ENCODE measurements around the gene TFEC. TPM values are rescaled to one million over a fixed set of nuclear protein-coding genes. Genes with fewer than 3 reads are reported as not detected.

The TFEC gene
- total and polyA plus RNA-seq, 2 experiments from 2014 or later, result not detected

DNA sequence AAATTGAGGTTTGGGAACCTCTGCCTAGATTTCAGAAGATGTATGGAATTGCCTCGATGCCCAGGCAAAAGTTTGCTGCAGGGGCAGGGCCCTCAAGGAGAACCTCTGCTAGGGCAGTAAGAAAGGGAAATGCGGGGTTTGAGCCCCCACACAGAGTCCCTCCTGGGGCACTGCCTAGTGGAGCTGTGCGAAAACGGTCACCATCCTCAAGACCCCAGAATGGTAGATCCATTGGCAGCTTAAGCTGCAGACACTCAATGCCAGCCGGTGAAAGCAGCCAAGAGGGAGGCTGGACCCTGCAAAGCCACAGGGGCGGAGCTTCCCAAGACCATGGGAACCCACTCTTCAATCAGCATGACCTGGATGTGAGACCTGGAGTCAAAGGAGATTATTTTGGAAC, 15.0 kb upstream of the TFEC start (continued):
- TF ChIP-seq, protein P1, sequence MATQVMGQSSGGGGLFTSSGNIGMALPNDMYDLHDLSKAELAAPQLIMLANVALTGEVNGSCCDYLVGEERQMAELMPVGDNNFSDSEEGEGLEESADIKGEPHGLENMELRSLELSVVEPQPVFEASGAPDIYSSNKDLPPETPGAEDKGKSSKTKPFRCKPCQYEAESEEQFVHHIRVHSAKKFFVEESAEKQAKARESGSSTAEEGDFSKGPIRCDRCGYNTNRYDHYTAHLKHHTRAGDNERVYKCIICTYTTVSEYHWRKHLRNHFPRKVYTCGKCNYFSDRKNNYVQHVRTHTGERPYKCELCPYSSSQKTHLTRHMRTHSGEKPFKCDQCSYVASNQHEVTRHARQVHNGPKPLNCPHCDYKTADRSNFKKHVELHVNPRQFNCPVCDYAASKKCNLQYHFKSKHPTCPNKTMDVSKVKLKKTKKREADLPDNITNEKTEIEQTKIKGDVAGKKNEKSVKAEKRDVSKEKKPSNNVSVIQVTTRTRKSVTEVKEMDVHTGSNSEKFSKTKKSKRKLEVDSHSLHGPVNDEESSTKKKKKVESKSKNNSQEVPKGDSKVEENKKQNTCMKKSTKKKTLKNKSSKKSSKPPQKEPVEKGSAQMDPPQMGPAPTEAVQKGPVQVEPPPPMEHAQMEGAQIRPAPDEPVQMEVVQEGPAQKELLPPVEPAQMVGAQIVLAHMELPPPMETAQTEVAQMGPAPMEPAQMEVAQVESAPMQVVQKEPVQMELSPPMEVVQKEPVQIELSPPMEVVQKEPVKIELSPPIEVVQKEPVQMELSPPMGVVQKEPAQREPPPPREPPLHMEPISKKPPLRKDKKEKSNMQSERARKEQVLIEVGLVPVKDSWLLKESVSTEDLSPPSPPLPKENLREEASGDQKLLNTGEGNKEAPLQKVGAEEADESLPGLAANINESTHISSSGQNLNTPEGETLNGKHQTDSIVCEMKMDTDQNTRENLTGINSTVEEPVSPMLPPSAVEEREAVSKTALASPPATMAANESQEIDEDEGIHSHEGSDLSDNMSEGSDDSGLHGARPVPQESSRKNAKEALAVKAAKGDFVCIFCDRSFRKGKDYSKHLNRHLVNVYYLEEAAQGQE (IDR thresholded peaks at IDR 0.05; ENCODE audit: unreplicated experiment), result no peak

DNA sequence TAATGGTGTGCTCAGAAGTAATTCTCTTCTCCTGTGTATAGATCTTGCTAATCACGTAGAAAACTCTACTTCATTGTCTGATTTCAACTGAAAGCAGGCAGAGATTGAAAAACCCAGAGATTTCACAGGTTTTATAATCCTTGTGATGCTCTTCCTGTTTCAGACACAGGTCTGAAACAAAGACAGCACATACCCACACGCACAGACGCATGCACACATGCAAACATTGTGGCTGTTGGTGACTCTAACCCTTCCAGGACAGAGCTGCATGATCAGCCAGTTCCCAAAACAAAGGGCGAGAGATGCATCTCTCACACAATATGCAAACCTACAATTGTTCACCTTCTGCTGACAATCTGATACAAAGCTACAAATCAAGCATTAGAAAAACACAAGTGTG, 11.1 kb upstream of the TFEC start:
- ATAC-seq (no peak), DNase-seq (ENCODE audit: low spot score) (no peak)
- Histone ChIP-seq H3K9me2 (ENCODE audit: insufficient read depth) (no peaks in the 10 kb centered on the region), H3K36me3 (ENCODE audit: insufficient read depth) (no peaks in the 10 kb centered on the region), H3K4me2 (no peak overlapping the region), H3K27me3 (ENCODE audit: insufficient read depth) (no peaks in the 10 kb centered on the region), H3K4me1 (ENCODE audit: insufficient read depth) (peaks cover 12% of the 10 kb centered on the region), H3F3A (replicated peaks; ENCODE audit: low read depth) (no peaks in the 10 kb centered on the region), H3K27ac (ENCODE audit: low read depth) (no peak overlapping the region), H3K79me2 (replicated peaks; ENCODE audit: insufficient read depth) (no peaks in the 10 kb centered on the region), H3K4me3 (no peak overlapping the region), H4K20me1 (replicated peaks; ENCODE audit: insufficient read depth) (no peaks in the 10 kb centered on the region), H2AFZ (peak overlapping the region; percentile 80; the same call in 1 of the 2 replicates)
- Mint-ChIP-seq H3K4me1 (peaks cover 16% of the 10 kb centered on the region), H3K36me3 (ENCODE audit: low read depth) (peaks cover 8% of the 10 kb centered on the region), H3K27ac (0 out of 2 replicates have a peak overlapping the region, but pooled peaks have one; percentile 83), H3K4me3 (no peak overlapping the region), H3K27me3 (ENCODE audit: insufficient read depth, low read depth, poor library complexity) (peaks cover 2% of the 10 kb centered on the region), H3K9me3 (peaks cover 13% of the 10 kb centered on the region)
- TF ChIP-seq, protein P1 (IDR thresholded peaks at IDR 0.05; ENCODE audit: unreplicated experiment), result no peak
- TF ChIP-seq JUNB (IDR thresholded peaks at IDR 0.05; ENCODE audit: unreplicated experiment) (no peak), EZH2 (IDR thresholded peaks at IDR 0.05; ENCODE audit: low read depth, unreplicated experiment) (no peak), EZH2phosphoT487 (IDR thresholded peaks at IDR 0.05; ENCODE audit: unreplicated experiment) (no peak), CREB1 (CRISPR knock-in tag; IDR thresholded peaks at IDR 0.05; ENCODE audit: low read depth) (no peak), STAT1 (IDR thresholded peaks at IDR 0.05; ENCODE audit: unreplicated experiment) (no peak), ZNF114 (CRISPR knock-in tag; IDR thresholded peaks at IDR 0.05) (no peak), POLR2AphosphoS5 (IDR thresholded peaks at IDR 0.05; ENCODE audit: low read depth) (no peak)
- TF ChIP-seq, protein P2, sequence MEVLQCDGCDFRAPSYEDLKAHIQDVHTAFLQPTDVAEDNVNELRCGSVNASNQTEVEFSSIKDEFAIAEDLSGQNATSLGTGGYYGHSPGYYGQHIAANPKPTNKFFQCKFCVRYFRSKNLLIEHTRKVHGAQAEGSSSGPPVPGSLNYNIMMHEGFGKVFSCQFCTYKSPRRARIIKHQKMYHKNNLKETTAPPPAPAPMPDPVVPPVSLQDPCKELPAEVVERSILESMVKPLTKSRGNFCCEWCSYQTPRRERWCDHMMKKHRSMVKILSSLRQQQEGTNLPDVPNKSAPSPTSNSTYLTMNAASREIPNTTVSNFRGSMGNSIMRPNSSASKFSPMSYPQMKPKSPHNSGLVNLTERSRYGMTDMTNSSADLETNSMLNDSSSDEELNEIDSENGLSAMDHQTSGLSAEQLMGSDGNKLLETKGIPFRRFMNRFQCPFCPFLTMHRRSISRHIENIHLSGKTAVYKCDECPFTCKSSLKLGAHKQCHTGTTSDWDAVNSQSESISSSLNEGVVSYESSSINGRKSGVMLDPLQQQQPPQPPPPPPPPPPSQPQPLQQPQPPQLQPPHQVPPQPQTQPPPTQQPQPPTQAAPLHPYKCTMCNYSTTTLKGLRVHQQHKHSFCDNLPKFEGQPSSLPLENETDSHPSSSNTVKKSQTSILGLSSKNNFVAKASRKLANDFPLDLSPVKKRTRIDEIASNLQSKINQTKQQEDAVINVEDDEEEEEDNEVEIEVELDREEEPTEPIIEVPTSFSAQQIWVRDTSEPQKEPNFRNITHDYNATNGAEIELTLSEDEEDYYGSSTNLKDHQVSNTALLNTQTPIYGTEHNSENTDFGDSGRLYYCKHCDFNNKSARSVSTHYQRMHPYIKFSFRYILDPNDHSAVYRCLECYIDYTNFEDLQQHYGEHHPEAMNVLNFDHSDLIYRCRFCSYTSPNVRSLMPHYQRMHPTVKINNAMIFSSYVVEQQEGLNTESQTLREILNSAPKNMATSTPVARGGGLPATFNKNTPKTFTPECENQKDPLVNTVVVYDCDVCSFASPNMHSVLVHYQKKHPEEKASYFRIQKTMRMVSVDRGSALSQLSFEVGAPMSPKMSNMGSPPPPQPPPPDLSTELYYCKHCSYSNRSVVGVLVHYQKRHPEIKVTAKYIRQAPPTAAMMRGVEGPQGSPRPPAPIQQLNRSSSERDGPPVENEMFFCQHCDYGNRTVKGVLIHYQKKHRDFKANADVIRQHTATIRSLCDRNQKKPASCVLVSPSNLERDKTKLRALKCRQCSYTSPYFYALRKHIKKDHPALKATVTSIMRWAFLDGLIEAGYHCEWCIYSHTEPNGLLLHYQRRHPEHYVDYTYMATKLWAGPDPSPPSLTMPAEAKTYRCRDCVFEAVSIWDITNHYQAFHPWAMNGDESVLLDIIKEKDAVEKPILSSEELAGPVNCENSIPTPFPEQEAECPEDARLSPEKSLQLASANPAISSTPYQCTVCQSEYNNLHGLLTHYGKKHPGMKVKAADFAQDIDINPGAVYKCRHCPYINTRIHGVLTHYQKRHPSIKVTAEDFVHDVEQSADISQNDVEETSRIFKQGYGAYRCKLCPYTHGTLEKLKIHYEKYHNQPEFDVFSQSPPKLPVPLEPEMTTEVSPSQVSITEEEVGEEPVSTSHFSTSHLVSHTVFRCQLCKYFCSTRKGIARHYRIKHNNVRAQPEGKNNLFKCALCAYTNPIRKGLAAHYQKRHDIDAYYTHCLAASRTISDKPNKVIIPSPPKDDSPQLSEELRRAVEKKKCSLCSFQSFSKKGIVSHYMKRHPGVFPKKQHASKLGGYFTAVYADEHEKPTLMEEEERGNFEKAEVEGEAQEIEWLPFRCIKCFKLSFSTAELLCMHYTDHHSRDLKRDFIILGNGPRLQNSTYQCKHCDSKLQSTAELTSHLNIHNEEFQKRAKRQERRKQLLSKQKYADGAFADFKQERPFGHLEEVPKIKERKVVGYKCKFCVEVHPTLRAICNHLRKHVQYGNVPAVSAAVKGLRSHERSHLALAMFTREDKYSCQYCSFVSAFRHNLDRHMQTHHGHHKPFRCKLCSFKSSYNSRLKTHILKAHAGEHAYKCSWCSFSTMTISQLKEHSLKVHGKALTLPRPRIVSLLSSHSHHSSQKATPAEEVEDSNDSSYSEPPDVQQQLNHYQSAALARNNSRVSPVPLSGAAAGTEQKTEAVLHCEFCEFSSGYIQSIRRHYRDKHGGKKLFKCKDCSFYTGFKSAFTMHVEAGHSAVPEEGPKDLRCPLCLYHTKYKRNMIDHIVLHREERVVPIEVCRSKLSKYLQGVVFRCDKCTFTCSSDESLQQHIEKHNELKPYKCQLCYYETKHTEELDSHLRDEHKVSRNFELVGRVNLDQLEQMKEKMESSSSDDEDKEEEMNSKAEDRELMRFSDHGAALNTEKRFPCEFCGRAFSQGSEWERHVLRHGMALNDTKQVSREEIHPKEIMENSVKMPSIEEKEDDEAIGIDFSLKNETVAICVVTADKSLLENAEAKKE (CRISPR knock-in tag; IDR thresholded peaks at IDR 0.05), result no peak

All from GM23338 (cell line).